Mucosa of descending colon (tissue), 3 donors: ENCODE data around the gene TTLL1. TPM values are rescaled to one million over a fixed set of nuclear protein-coding genes. Genes with fewer than 3 reads are reported as not detected.

Source experiments
- ATAC-seq: fragments of 200-7000 bp; cut with Tn5 transposase; one replicate; pipeline ENCODE4 v1.9.1; 2020; ENCODE audit warnings: mild to moderate bottlenecking, moderate library complexity
- DNase-seq, 3 donors: peaks; one replicate each; pipeline ENCODE4 v3.0.0-alpha.2; 2020
- H3K36me3 ChIP-seq: fragments of 200-600 bp; one replicate; pipeline ENCODE4 v1.8.0; 2021; ENCODE audit warnings: low read depth, mild to moderate bottlenecking
- H3K4me1 ChIP-seq: fragments of 200-600 bp; one replicate; pipeline ENCODE4 v1.8.0; 2021; ENCODE audit warnings: low read depth, mild to moderate bottlenecking
- H3K4me3 ChIP-seq: fragments of 200-600 bp; one replicate; pipeline ENCODE4 v1.8.0; 2021; ENCODE audit warnings: mild to moderate bottlenecking
- H3K9me3 ChIP-seq: fragments of 200-600 bp; one replicate; pipeline ENCODE4 v1.8.0; 2021; ENCODE audit warnings: mild to moderate bottlenecking
- CTCF ChIP-seq: fragments of 200-600 bp; IDR thresholded peaks from one replicate; pipeline ENCODE4 v1.8.0; 2022; ENCODE audit warnings: antibody characterized with exemption, mild to moderate bottlenecking
- intact Hi-C, 2 donors: fragments of 100-400 bp; cut with DNase I in 1 of 2; cut with micrococcal nuclease in 1 of 2; formaldehyde crosslinking; loops; one replicate each; pipeline versions ENCODE4 v1.11.0 to v1.11.1; 2022; cut with DNase I, micrococcal nuclease
- total RNA-seq, 3 donors: library from RNA; stranded (reverse); fragmentation: NEBNext Ultra II Directional in 2 of 3; extraction: Animal tissue kit (Norgen Biotek cat#: 25700) in 2 of 3; gene quantifications; one replicate each; pipeline versions ENCODE4 v1.2.1 to v1.2.4, GENCODE V29; 2021 to 2023
- donor health status: DM: no; HTN: no; CAD: no; lungs with moderate emphysema.
- donor health status: DM: no; HTN: no; CAD: no.
- donor health status: DM: no; HTN: yes; CAD: no.

The TTLL1 gene
- total RNA-seq, 3 donors from 2014 or later = 2.0 to 5.7 (median 3.4) TPM

- no peaks in the 10 kb centered on the region for H3K36me3 ChIP-seq
- ATAC-seq (peak; percentile 97), DNase-seq (peak in 2 of 3 donors; percentile 56 to 87)
- no peak overlapping the region for H3K4me3 ChIP-seq
- intact Hi-C loops = no loop called here
- H3K9me3 ChIP-seq = no peaks in the 10 kb centered on the region
- no peak for TF ChIP-seq CTCF
- H3K4me1 ChIP-seq = peaks cover 15% of the 10 kb centered on the region
These were observed 10.7 kb downstream of the TTLL1 start for GRCh38 chr22:43078522-43078921.

GRCh38 chr22:43077121-43077877 lies 11.9 kb downstream of the TTLL1 start:
- peak; percentile 28 for ATAC-seq
- no peak overlapping the region for H3K4me3 ChIP-seq
- no peaks in the 10 kb centered on the region for H3K9me3 ChIP-seq
- intact Hi-C loops = no loop called here
- DNase-seq = no peak
- TF ChIP-seq CTCF = no peak
- peaks cover 15% of the 10 kb centered on the region for H3K4me1 ChIP-seq
- H3K36me3 ChIP-seq = no peaks in the 10 kb centered on the region

GRCh38 chr22:43066844-43067385 lies 22.3 kb downstream of the TTLL1 start:
- no peaks in the 10 kb centered on the region for H3K36me3 ChIP-seq
- H3K4me3 ChIP-seq = no peak overlapping the region
- ATAC-seq (no peak), DNase-seq (no peak)
- no peaks in the 10 kb centered on the region for H3K9me3 ChIP-seq
- no peaks in the 10 kb centered on the region for H3K4me1 ChIP-seq
- no peak for TF ChIP-seq CTCF
- intact Hi-C loops = no loop called here

- Histone ChIP-seq H3K4me1 (no peaks in the 10 kb centered on the region), H3K36me3 (no peaks in the 10 kb centered on the region), H3K9me3 (no peaks in the 10 kb centered on the region), H3K4me3 (no peak overlapping the region)
- ATAC-seq = no peak
- intact Hi-C loops = no loop called here
- no peak for TF ChIP-seq CTCF
- no peak for DNase-seq
These were observed 23.1 kb downstream of the TTLL1 start for GRCh38 chr22:43066134-43066533.

- H3K4me1 ChIP-seq = no peaks in the 10 kb centered on the region
- H3K9me3 ChIP-seq = no peaks in the 10 kb centered on the region
- no peak overlapping the region for H3K4me3 ChIP-seq
- DNase-seq (peak in 2 of 3 donors; percentile 37 to 63), ATAC-seq (peak; percentile 83)
- peak; percentile 55 for TF ChIP-seq CTCF
- no peaks in the 10 kb centered on the region for H3K36me3 ChIP-seq
- intact Hi-C loops = no loop called here
These were observed 29.0 kb downstream of the TTLL1 start for GRCh38 chr22:43060183-43060582.
